Cardiac muscle cell (in vitro differentiated cells and primary cell): ENCODE results near the gene SLC5A11. TPM values are rescaled to one million over a fixed set of nuclear protein-coding genes. Genes with fewer than 3 reads are reported as not detected.
A peak's percentile ranks its signal among the peaks of the same experiment; 100 is the strongest.

ENCODE experiments used
- DNase-seq, 2 donors: peaks; one replicate each; pipeline versions ENCODE4 v3.0.0 to v3.0.0-alpha.2; 2010 to 2017; ENCODE audit warnings: low read depth in 1 of 2, low spot score in 1 of 2
- H3K27ac ChIP-seq: fragments of 200-600 bp; sonication (generic); 2 replicates; pipeline ENCODE4 v1.5.1; 2016
- H3K27me3 ChIP-seq: fragments of 200-600 bp; sonication (generic); 2 replicates; pipeline ENCODE4 v1.6.0; 2016; ENCODE audit warnings: control low read depth
- H3K36me3 ChIP-seq: fragments of 200-600 bp; sonication (generic); 2 replicates; pipeline ENCODE4 v1.5.1; 2016; ENCODE audit warnings: control low read depth
- H3K4me1 ChIP-seq: fragments of 200-600 bp; sonication (generic); 2 replicates; pipeline ENCODE4 v1.8.1; 2017; ENCODE audit warnings: low read depth, mild to moderate bottlenecking, mixed run types
- H3K4me3 ChIP-seq: fragments of 200-600 bp; sonication (generic); 2 replicates; pipeline ENCODE4 v1.5.1; 2016; ENCODE audit warnings: mild to moderate bottlenecking
- H3K9me3 ChIP-seq: fragments of 200-600 bp; sonication (generic); 2 replicates; pipeline ENCODE4 v1.5.1; 2017; ENCODE audit warnings: low read depth, mild to moderate bottlenecking, control low read depth
- polyA plus RNA-seq: library from polyadenylated mRNA; unstranded; fragments of >200 nt; fragmentation: Nextera tagmentation; extraction: Ambion mirVana; gene quantifications from 2 replicates; pipeline ENCODE4 v1.2.1, GENCODE V29; 2016
- total RNA-seq: library from RNA; depleted of rRNA; stranded (reverse); fragments of >200 nt; gene quantifications from 2 replicates; pipeline ENCODE4 v1.2.3, GENCODE V29; 2016
- TF ChIP-seq, protein P1 (sequence below): IDR thresholded peaks from 2 replicates; pipeline ENCODE4 v1.5.1; 2012; ENCODE audit warnings: low read depth, mild to moderate bottlenecking, low read length

SLC5A11 gene
- total and polyA plus RNA-seq, 2 experiments from 2014 or later = not detected

DNA sequence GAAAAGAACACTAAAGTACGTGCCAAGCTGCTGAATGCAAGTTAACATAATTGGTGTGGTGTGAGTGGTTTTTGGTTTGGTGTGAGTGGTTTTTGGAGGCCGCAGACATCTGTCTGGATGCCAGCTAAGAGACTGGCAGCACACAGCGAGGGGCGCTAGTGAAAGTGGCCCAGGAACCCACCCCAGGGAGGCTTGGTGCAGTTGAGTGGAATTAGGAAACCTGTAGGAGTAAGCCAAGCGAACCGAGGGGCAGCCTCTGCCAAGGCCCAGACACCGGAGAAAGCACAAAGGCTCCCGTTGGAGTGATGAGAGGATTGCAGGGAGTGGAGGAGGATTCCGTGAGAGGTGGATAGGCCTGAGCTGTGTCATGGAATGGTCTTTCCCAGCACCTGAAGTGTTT lies 24.6 kb upstream of the SLC5A11 start:
- Histone ChIP-seq H3K27me3 (no peaks in the 10 kb centered on the region), H3K4me1 (no peaks in the 10 kb centered on the region), H3K9me3 (no peaks in the 10 kb centered on the region), H3K4me3 (no peak overlapping the region), H3K36me3 (peaks cover 84% of the 10 kb centered on the region), H3K27ac (no peak overlapping the region)
- no peak for DNase-seq
- TF ChIP-seq, protein P1, sequence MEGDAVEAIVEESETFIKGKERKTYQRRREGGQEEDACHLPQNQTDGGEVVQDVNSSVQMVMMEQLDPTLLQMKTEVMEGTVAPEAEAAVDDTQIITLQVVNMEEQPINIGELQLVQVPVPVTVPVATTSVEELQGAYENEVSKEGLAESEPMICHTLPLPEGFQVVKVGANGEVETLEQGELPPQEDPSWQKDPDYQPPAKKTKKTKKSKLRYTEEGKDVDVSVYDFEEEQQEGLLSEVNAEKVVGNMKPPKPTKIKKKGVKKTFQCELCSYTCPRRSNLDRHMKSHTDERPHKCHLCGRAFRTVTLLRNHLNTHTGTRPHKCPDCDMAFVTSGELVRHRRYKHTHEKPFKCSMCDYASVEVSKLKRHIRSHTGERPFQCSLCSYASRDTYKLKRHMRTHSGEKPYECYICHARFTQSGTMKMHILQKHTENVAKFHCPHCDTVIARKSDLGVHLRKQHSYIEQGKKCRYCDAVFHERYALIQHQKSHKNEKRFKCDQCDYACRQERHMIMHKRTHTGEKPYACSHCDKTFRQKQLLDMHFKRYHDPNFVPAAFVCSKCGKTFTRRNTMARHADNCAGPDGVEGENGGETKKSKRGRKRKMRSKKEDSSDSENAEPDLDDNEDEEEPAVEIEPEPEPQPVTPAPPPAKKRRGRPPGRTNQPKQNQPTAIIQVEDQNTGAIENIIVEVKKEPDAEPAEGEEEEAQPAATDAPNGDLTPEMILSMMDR = no peak

GRCh38 chr16:24822542-24822941 lies 23.2 kb upstream of the SLC5A11 start:
- H3K27ac ChIP-seq = peak overlapping the region; percentile 51
- peaks cover 71% of the 10 kb centered on the region for H3K36me3 ChIP-seq
- H3K4me3 ChIP-seq = no peak overlapping the region
- TF ChIP-seq, protein P1 = no peak
- DNase-seq = no peak
- no peaks in the 10 kb centered on the region for H3K27me3 ChIP-seq
- no peaks in the 10 kb centered on the region for H3K9me3 ChIP-seq
- no peaks in the 10 kb centered on the region for H3K4me1 ChIP-seq

- TF ChIP-seq, protein P1 = no peak
- no peak overlapping the region for H3K4me3 ChIP-seq
- H3K36me3 ChIP-seq = peaks cover 66% of the 10 kb centered on the region
- H3K27ac ChIP-seq = no peak overlapping the region
- H3K4me1 ChIP-seq = no peaks in the 10 kb centered on the region
- DNase-seq = no peak
- H3K9me3 ChIP-seq = no peaks in the 10 kb centered on the region
- H3K27me3 ChIP-seq = no peaks in the 10 kb centered on the region
These were observed 22.8 kb upstream of the SLC5A11 start for GRCh38 chr16:24822974-24823373.

DNA sequence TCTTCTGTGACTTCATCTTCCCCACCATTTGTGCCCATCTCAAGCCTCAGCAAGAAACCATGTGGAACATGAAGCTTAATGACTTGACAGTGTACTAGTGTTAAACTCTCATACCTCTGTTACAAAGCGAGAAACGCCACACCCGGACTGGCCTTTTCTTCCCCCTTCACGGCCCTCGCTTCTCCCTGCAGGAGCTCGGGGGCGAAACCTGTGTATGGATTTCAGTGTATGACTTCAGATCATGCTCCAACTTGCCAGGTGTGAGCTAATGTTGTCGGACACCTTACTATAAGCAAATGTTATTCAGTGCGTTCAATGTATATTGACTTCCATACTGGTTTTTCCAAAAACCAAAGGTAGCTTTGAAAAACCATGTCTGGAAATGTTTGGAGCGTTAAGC lies 20.1 kb upstream of the SLC5A11 start:
- H3K27ac ChIP-seq = peak overlapping the region; percentile 39
- H3K27me3 ChIP-seq = no peaks in the 10 kb centered on the region
- peaks cover 6% of the 10 kb centered on the region for H3K4me1 ChIP-seq
- H3K4me3 ChIP-seq = no peak overlapping the region
- H3K9me3 ChIP-seq = no peaks in the 10 kb centered on the region
- TF ChIP-seq, protein P1 = no peak
- DNase-seq = no peak
- H3K36me3 ChIP-seq = peaks cover 42% of the 10 kb centered on the region

DNA sequence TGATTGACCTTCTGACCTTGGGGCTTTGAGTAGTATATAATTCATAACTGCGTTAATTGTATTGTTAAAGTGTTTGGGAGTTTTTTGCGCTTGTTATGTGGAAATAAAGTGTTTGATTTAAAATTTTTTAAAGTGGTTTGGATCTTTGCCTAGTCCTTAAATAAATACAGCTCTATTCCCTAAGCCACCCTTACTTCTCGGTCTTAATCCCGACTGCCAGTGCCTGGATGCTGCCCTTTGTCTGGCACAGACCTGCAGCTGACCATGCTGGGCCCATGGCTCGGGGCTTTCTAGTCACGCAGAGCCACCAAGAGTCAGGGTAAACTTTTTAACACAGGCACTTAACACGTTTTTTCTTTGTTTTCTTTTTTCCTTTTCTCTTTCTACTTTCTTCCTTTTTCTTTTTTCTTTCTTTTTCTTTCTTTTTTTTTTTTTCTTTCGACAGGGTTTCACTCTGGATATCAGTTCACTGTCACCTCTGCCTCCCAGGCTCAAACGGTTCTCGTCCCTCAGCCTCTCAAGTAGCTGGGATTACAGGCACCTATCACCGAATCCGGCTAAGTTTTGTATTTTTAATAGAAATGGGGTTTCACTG lies 19.6 kb upstream of the SLC5A11 start:
- Histone ChIP-seq H3K27ac (peak overlapping the region; percentile 39), H3K4me3 (no peak overlapping the region), H3K4me1 (peaks cover 6% of the 10 kb centered on the region), H3K36me3 (peaks cover 37% of the 10 kb centered on the region), H3K27me3 (no peaks in the 10 kb centered on the region), H3K9me3 (no peaks in the 10 kb centered on the region)
- TF ChIP-seq, protein P1 = no peak
- DNase-seq = no peak
